HUDEP-2 (cell line): Measurements from ENCODE around the gene IQSEC2.

Experiments
- DNase-seq, 76 experiments: peaks; one replicate each; lab custom pipeline; 2025; ENCODE audit not compliant: unreplicated experiment in 76 of 76; lab: John Stamatoyannopoulos, UW

IQSEC2 gene

GRCh38 chrX:53249408-53250042, 31.9 kb downstream of the IQSEC2 start:
- DNase-seq: no peak

GRCh38 chrX:53247928-53248327, 33.5 kb downstream of the IQSEC2 start:
- DNase-seq: no peak

- peak in 2 of 76 experiments; percentile 0 to 2 for DNase-seq
These were observed 35.2 kb downstream of the IQSEC2 start for GRCh38 chrX:53246231-53246630.

GRCh38 chrX:53244610-53245009, 36.8 kb downstream of the IQSEC2 start:
- DNase-seq: no peak

GRCh38 chrX:53242310-53242709, 39.1 kb downstream of the IQSEC2 start:
- DNase-seq: no peak

GRCh38 chrX:53241558-53241957, 39.8 kb downstream of the IQSEC2 start:
- DNase-seq: no peak

- peak in 14 of 76 experiments; percentile 1 to 22 (median 8) for DNase-seq
These were observed 41.9 kb downstream of the IQSEC2 start for GRCh38 chrX:53239474-53239873.

- DNase-seq: no peak
These were observed 44.3 kb downstream of the IQSEC2 start for GRCh38 chrX:53237056-53237455.

- no peak for DNase-seq
These were observed 45.2 kb downstream of the IQSEC2 start for GRCh38 chrX:53236025-53236679.

- no peak for DNase-seq
These were observed 45.8 kb downstream of the IQSEC2 start for GRCh38 chrX:53235566-53235965.

- no peak for DNase-seq
These were observed 46.9 kb downstream of the IQSEC2 start for GRCh38 chrX:53234484-53234883.

- DNase-seq: no peak
These were observed 47.8 kb downstream of the IQSEC2 start for GRCh38 chrX:53233536-53233935.

GRCh38 chrX:53230116-53230515, 51.3 kb downstream of the IQSEC2 start:
- DNase-seq: no peak

GRCh38 chrX:53227224-53227765, 54.1 kb downstream of the IQSEC2 start:
- DNase-seq: no peak

GRCh38 chrX:53224860-53225797, 56.3 kb downstream of the IQSEC2 start, which contains the start of gene KDM5C:
Gene KDM5C, minus strand, starts transcription at chrX:53225207. Its CDS starts 318 bp downstream, at chrX:53224889.
- DNase-seq: peak; percentile 3 to 87 (median 75)

- peak in 1 of 76 experiments; percentile 3 for DNase-seq
These were observed 57.2 kb downstream of the IQSEC2 start for GRCh38 chrX:53223955-53224859.

- no peak for DNase-seq
These were observed 58.2 kb downstream of the IQSEC2 start for GRCh38 chrX:53223068-53223693.
